Stomach (tissue), 9 donors: ENCODE data around the gene KRTAP23-1. TPM values are rescaled to one million over a fixed set of nuclear protein-coding genes. Genes with fewer than 3 reads are reported as not detected.

ENCODE experiments used
- DNase-seq, 2 donors: peaks; one replicate each; pipeline versions ENCODE4 v3.0.0 to v3.0.0-alpha.2; 2013 to 2019
- H3K27ac ChIP-seq, 5 donors: fragments of 200-600 bp in 4 of 5; sonication (generic) in 4 of 5; one replicate each; pipeline ENCODE4 v1.5.1; 2013 to 2019; ENCODE audit warnings: mild to moderate bottlenecking in 1 of 5, moderate library complexity in 1 of 5
- H3K27me3 ChIP-seq, 3 donors: fragments of 200-600 bp; sonication (generic); one replicate each; pipeline ENCODE4 v1.5.1; 2017 to 2019; ENCODE audit warnings: mixed run types in 1 of 3
- H3K36me3 ChIP-seq, 4 donors: fragments of 200-600 bp; sonication (generic); 1 replicate in 3 of 4; 2 replicates in 1 of 4; pipeline ENCODE4 v1.5.1; 2016 to 2019
- H3K4me1 ChIP-seq, 4 donors: fragments of 200-600 bp; sonication (generic); one replicate each; pipeline ENCODE4 v1.5.1; 2016 to 2019
- H3K4me3 ChIP-seq, 4 donors: fragments of 200-600 bp; sonication (generic) in 3 of 4; one replicate each; pipeline ENCODE4 v1.5.1; 2016 to 2019; ENCODE audit warnings: mild to moderate bottlenecking in 1 of 4
- H3K9me3 ChIP-seq, 4 donors: fragments of 200-600 bp; sonication (generic); one replicate each; pipeline ENCODE4 v1.5.1; 2016 to 2019
- EP300 ChIP-seq: sonication (generic); formaldehyde crosslinking; IDR thresholded peaks from one replicate; pipeline ENCODE4 v1.6.1; 2017; ENCODE audit warnings: antibody characterized with exemption
- POLR2A ChIP-seq, 4 donors: fragments of 450-650 bp; IDR thresholded peaks; one replicate each; pipeline ENCODE4 v1.6.1; 2016; ENCODE audit warnings: antibody characterized with exemption in 4 of 4, control low read depth in 2 of 4, mild to moderate bottlenecking in 1 of 4, moderate library complexity in 1 of 4
- POLR2AphosphoS5 ChIP-seq, 3 donors: sonication (generic); formaldehyde crosslinking; IDR thresholded peaks; one replicate each; pipeline ENCODE4 v1.6.1; 2016; ENCODE audit warnings: antibody characterized with exemption in 3 of 3
- WGBS, 5 donors: extraction: QIAGEN DNeasy Blood & Tissue Kit in 3 of 5; methylation state at CpG; one replicate each; pipeline versions ENCODE4 v1.1.5 to v1.1.7; 2013 to 2018; 5-methylcytosine and 5-hydroxymethylcytosine counted together
- intact Hi-C: fragments of 100-400 bp; cut with DNase I; formaldehyde crosslinking; loops from one replicate; pipeline ENCODE4 v1.15.1; 2023; ENCODE audit warnings: low total_unique reads
- polyA plus RNA-seq, 3 donors: library from polyadenylated mRNA; stranded (reverse); fragments of 200-250 nt; gene quantifications; one replicate each; pipeline ENCODE4 v1.2.3, GENCODE V29; 2013
- small RNA-seq, 4 donors: library from RNA; depleted of rRNA; stranded (forward); fragments of <200 nt; gene quantifications; one replicate each; pipeline ENCODE3, GENCODE V24; 2016
- total RNA-seq, 5 donors: library from RNA; depleted of rRNA; stranded (reverse); fragments of >200 nt; gene quantifications; one replicate each; pipeline versions ENCODE4 v1.1.0 to v1.2.3, GENCODE V29; 2014 to 2016
- TF ChIP-seq, protein P1 (sequence below), 7 experiments: fragments of 450-650 bp in 4 of 7; fragments of 200-600 bp in 3 of 7; sonication (generic) in 3 of 7; IDR thresholded peaks; one replicate each; pipeline ENCODE4 v1.5.1; 2016 to 2019; ENCODE audit warnings: antibody characterized with exemption in 7 of 7, control low read depth in 2 of 7, mild to moderate bottlenecking in 1 of 7
- donor health status: healthy with polysubstance abuse.
- donor health status: Bipolar disorder and iron deficiency.
- donor health status: healthy.

KRTAP23-1 gene
- total and polyA plus RNA-seq, 8 donors, result not detected

- H3K27ac ChIP-seq, result no peak overlapping the region
- 88 to 93% (median 92%) methylated on average over 2 of the region's 2 CpGs for whole genome bisulfite sequencing, 5 donors
- intact Hi-C loops, result no loop called here
Measured at GRCh38 chr21:30315701-30316100, 32.7 kb downstream of the KRTAP23-1 start.

DNA sequence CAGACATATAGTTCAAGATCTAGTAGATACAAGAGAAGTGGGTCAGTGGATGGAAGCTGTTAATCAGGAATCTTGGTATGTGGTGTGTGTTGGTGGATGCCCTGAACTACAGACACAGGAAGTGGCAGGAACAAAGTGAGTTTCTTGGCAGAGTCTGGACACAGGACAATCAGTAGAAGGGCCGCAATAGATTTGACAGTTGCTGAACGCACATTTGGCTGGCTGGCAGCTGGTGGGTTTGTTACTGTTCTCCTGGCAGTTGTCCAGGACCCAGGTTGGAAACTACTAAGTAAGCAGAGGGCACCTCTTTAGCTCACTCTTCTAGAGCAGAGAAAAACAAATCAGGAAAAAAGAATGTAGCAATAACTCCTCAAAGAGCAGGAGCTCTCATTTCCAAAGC lies 41.5 kb downstream of the KRTAP23-1 start:
- no peaks in the 10 kb centered on the region for H3K27me3 ChIP-seq
- intact Hi-C loops, result no loop called here
- H3K9me3 ChIP-seq, result no peaks in the 10 kb centered on the region
- peak; percentile 13 to 35 for DNase-seq
- TF ChIP-seq, protein P1, sequence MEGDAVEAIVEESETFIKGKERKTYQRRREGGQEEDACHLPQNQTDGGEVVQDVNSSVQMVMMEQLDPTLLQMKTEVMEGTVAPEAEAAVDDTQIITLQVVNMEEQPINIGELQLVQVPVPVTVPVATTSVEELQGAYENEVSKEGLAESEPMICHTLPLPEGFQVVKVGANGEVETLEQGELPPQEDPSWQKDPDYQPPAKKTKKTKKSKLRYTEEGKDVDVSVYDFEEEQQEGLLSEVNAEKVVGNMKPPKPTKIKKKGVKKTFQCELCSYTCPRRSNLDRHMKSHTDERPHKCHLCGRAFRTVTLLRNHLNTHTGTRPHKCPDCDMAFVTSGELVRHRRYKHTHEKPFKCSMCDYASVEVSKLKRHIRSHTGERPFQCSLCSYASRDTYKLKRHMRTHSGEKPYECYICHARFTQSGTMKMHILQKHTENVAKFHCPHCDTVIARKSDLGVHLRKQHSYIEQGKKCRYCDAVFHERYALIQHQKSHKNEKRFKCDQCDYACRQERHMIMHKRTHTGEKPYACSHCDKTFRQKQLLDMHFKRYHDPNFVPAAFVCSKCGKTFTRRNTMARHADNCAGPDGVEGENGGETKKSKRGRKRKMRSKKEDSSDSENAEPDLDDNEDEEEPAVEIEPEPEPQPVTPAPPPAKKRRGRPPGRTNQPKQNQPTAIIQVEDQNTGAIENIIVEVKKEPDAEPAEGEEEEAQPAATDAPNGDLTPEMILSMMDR (IDR thresholded peaks at IDR 0.05), result no peak
- TF ChIP-seq POLR2AphosphoS5 (IDR thresholded peaks at IDR 0.05), result no peak
- no peak for TF ChIP-seq POLR2A (IDR thresholded peaks at IDR 0.05)
- TF ChIP-seq EP300, result no peak
- H3K36me3 ChIP-seq, result no peaks in the 10 kb centered on the region
- WGBS, 5 donors, result 26 to 41% (median 36%) methylated on average over 2 of the region's 2 CpGs
- H3K27ac ChIP-seq, result peak overlapping the region in 1 of 5 donors; percentile 50
- no peak overlapping the region for H3K4me3 ChIP-seq
- H3K4me1 ChIP-seq, result no peaks in the 10 kb centered on the region

More at GRCh38 chr21:30315701-30316100, 32.7 kb downstream of the KRTAP23-1 start:
- no peak for TF ChIP-seq POLR2A (IDR thresholded peaks at IDR 0.05)
- TF ChIP-seq, protein P1 (IDR thresholded peaks at IDR 0.05), result no peak
- TF ChIP-seq EP300, result no peak
- TF ChIP-seq POLR2AphosphoS5 (IDR thresholded peaks at IDR 0.05), result no peak
- no peaks in the 10 kb centered on the region for H3K9me3 ChIP-seq
- H3K4me3 ChIP-seq, result no peak overlapping the region
- H3K27me3 ChIP-seq, result no peaks in the 10 kb centered on the region
- H3K4me1 ChIP-seq, result no peaks in the 10 kb centered on the region
- DNase-seq, result no peak
- H3K36me3 ChIP-seq, result no peaks in the 10 kb centered on the region

- H3K4me3 ChIP-seq, result no peak overlapping the region
- H3K36me3 ChIP-seq, result no peaks in the 10 kb centered on the region
- no peak overlapping the region for H3K27ac ChIP-seq
- no peak for DNase-seq
- H3K4me1 ChIP-seq, result no peaks in the 10 kb centered on the region
- H3K27me3 ChIP-seq, result no peaks in the 10 kb centered on the region
- intact Hi-C loops, result no loop called here
- TF ChIP-seq POLR2AphosphoS5 (IDR thresholded peaks at IDR 0.05), result no peak
- no peak for TF ChIP-seq EP300
- TF ChIP-seq POLR2A (IDR thresholded peaks at IDR 0.05), result no peak
- TF ChIP-seq, protein P1 (IDR thresholded peaks at IDR 0.05), result no peak
- H3K9me3 ChIP-seq, result no peaks in the 10 kb centered on the region
- WGBS, 5 donors, result 8 to 23% (median 16%) methylated on average over 1 of the region's 1 CpG
Measured at GRCh38 chr21:30305136-30305535, 43.3 kb downstream of the KRTAP23-1 start.

Small RNAs within 50 kb of the gene (small RNA-seq; reads per million reads assigned to genes)
- 0 reads per million in 4 donors for gene KRTAP23-1
- 0 reads per million in 4 donors for gene MIR4327

Other genes with a start within 250 kb of the KRTAP23-1 start
- not detected for gene CLDN17, start 181.8 kb downstream of the KRTAP23-1 start, total RNA-seq
- gene CLDN17, start 181.8 kb downstream of the KRTAP23-1 start, polyA plus RNA-seq, result under 1 TPM in 1 of 3 donors, not detected in 2; 0.40 TPM
- 1 to 10 TPM in 1 of 5 donors, under 1 TPM in 1, not detected in 3; 0.89 to 4.1 TPM for gene CLDN8, start 132.5 kb downstream of the KRTAP23-1 start, total RNA-seq
- gene CLDN8, start 132.5 kb downstream of the KRTAP23-1 start, polyA plus RNA-seq, result 1 to 10 TPM in 1 of 3 donors, not detected in 2; 2.1 TPM
- not detected for gene KRTAP24-1, start 65.7 kb downstream of the KRTAP23-1 start, total RNA-seq
- not detected for gene KRTAP24-1, start 65.7 kb downstream of the KRTAP23-1 start, polyA plus RNA-seq
- not detected for gene KRTAP25-1, start 59.1 kb downstream of the KRTAP23-1 start, total RNA-seq
- not detected for gene KRTAP25-1, start 59.1 kb downstream of the KRTAP23-1 start, polyA plus RNA-seq
- gene KRTAP26-1, start 28.3 kb downstream of the KRTAP23-1 start, total RNA-seq, result not detected
- not detected for gene KRTAP26-1, start 28.3 kb downstream of the KRTAP23-1 start, polyA plus RNA-seq
- not detected for gene KRTAP27-1, start 10.9 kb downstream of the KRTAP23-1 start, total RNA-seq
- gene KRTAP27-1, start 10.9 kb downstream of the KRTAP23-1 start, polyA plus RNA-seq, result not detected
- not detected for gene KRTAP13-2, start 23.7 kb upstream of the KRTAP23-1 start, total RNA-seq
- not detected for gene KRTAP13-2, start 23.7 kb upstream of the KRTAP23-1 start, polyA plus RNA-seq
- gene KRTAP13-1, start 47.4 kb upstream of the KRTAP23-1 start, total RNA-seq, result not detected
- gene KRTAP13-1, start 47.4 kb upstream of the KRTAP23-1 start, polyA plus RNA-seq, result not detected
- gene KRTAP13-3, start 77.3 kb upstream of the KRTAP23-1 start, total RNA-seq, result not detected
- not detected for gene KRTAP13-3, start 77.3 kb upstream of the KRTAP23-1 start, polyA plus RNA-seq
- gene KRTAP13-4, start 81.6 kb upstream of the KRTAP23-1 start, total RNA-seq, result not detected
- not detected for gene KRTAP13-4, start 81.6 kb upstream of the KRTAP23-1 start, polyA plus RNA-seq
- gene KRTAP15-1, start 91.7 kb upstream of the KRTAP23-1 start, total RNA-seq, result not detected
- not detected for gene KRTAP15-1, start 91.7 kb upstream of the KRTAP23-1 start, polyA plus RNA-seq
- gene KRTAP19-1, start 131.8 kb upstream of the KRTAP23-1 start, total RNA-seq, result not detected
- not detected for gene KRTAP19-1, start 131.8 kb upstream of the KRTAP23-1 start, polyA plus RNA-seq
- not detected for gene KRTAP19-2, start 138.8 kb upstream of the KRTAP23-1 start, total RNA-seq
- not detected for gene KRTAP19-2, start 138.8 kb upstream of the KRTAP23-1 start, polyA plus RNA-seq
- not detected for gene KRTAP19-3, start 143.4 kb upstream of the KRTAP23-1 start, total RNA-seq
- gene KRTAP19-3, start 143.4 kb upstream of the KRTAP23-1 start, polyA plus RNA-seq, result not detected
- gene KRTAP19-4, start 148.6 kb upstream of the KRTAP23-1 start, total RNA-seq, result not detected
- gene KRTAP19-4, start 148.6 kb upstream of the KRTAP23-1 start, polyA plus RNA-seq, result not detected
- not detected for gene KRTAP19-5, start 153.5 kb upstream of the KRTAP23-1 start, total RNA-seq
- gene KRTAP19-5, start 153.5 kb upstream of the KRTAP23-1 start, polyA plus RNA-seq, result not detected
- not detected for gene KRTAP19-6, start 193.3 kb upstream of the KRTAP23-1 start, total RNA-seq
- gene KRTAP19-6, start 193.3 kb upstream of the KRTAP23-1 start, polyA plus RNA-seq, result not detected
- gene KRTAP19-7, start 212.7 kb upstream of the KRTAP23-1 start, total RNA-seq, result not detected
- not detected for gene KRTAP19-7, start 212.7 kb upstream of the KRTAP23-1 start, polyA plus RNA-seq
- not detected for gene KRTAP22-2, start 241.8 kb upstream of the KRTAP23-1 start, total RNA-seq
- not detected for gene KRTAP22-2, start 241.8 kb upstream of the KRTAP23-1 start, polyA plus RNA-seq
- not detected for gene KRTAP6-3, start 243.8 kb upstream of the KRTAP23-1 start, total RNA-seq
- not detected for gene KRTAP6-3, start 243.8 kb upstream of the KRTAP23-1 start, polyA plus RNA-seq